Activated B cell treated with CpG ODN at 0.5 μM for 24 hours (primary cell): ENCODE results near the gene KCNQ1. TPM values are rescaled to one million over a fixed set of nuclear protein-coding genes. Genes with fewer than 3 reads are reported as not detected.

Experiments used
- ATAC-seq: fragments of 200-7000 bp; cut with Tn5 transposase; one replicate; pipeline ENCODE4 v1.10.0; 2021; ENCODE audit warnings: low read depth, mild to moderate bottlenecking, moderate library complexity
- CTCF ChIA-PET: fragments of 350-600 bp; sonication (Branson Sonifier 250); formaldehyde crosslinking; loops from one replicate; lab custom pipeline; 2021; ENCODE audit warnings: antibody characterized with exemption; lab: Charles Lee
- POLR2A ChIA-PET: fragments of 350-600 bp; sonication (Branson Sonifier 250); formaldehyde crosslinking; loops from one replicate; lab custom pipeline; 2021; ENCODE audit warnings: antibody characterized with exemption; lab: Charles Lee
- DNase-seq: peaks from one replicate; pipeline ENCODE4 v3.0.0; 2022
- H3K27ac Mint-ChIP-seq: one replicate; pipeline ENCODE4 v1.8.0; 2020; ENCODE audit warnings: mixed read lengths
- H3K27me3 Mint-ChIP-seq: one replicate; pipeline ENCODE4 v1.8.0; 2021; ENCODE audit warnings: mixed read lengths
- H3K36me3 Mint-ChIP-seq: one replicate; pipeline ENCODE4 v1.8.0; 2021; ENCODE audit warnings: low read depth, mixed read lengths
- H3K4me1 Mint-ChIP-seq: one replicate; pipeline ENCODE4 v1.8.0; 2021; ENCODE audit warnings: mixed read lengths
- H3K4me3 Mint-ChIP-seq: one replicate; pipeline ENCODE4 v1.8.0; 2020; ENCODE audit warnings: mild to moderate bottlenecking, mixed read lengths
- H3K9me3 Mint-ChIP-seq: one replicate; pipeline ENCODE4 v1.8.0; 2020; ENCODE audit warnings: mixed read lengths
- CTCF ChIP-seq: fragments of 200-600 bp; IDR thresholded peaks from one replicate; pipeline ENCODE4 v1.8.0; 2022; ENCODE audit warnings: antibody characterized with exemption, mild to moderate bottlenecking
- intact Hi-C: fragments of 100-400 bp; cut with micrococcal nuclease; formaldehyde crosslinking; loops from one replicate; pipeline ENCODE4 v1.15.1; 2024
- total RNA-seq: library from RNA; stranded (reverse); gene quantifications from 2 replicates; pipeline ENCODE4 v1.2.3, GENCODE V29; 2022

KCNQ1 gene
- total RNA-seq, 1 donor from 2014 or later, result 6.5 TPM

- no peak overlapping the region for H3K27ac Mint-ChIP-seq
- no peak for TF ChIP-seq CTCF
- no peak for ATAC-seq
- peaks cover 14% of the 10 kb centered on the region for H3K9me3 Mint-ChIP-seq
- no peak overlapping the region for H3K4me3 Mint-ChIP-seq
- intact Hi-C loops, result no loop called here
- ChIA-PET POLR2A (no interaction called here), CTCF (no interaction called here)
- no peak for DNase-seq
- no peaks in the 10 kb centered on the region for H3K4me1 Mint-ChIP-seq
- H3K36me3 Mint-ChIP-seq, result peaks cover 6% of the 10 kb centered on the region
- no peaks in the 10 kb centered on the region for H3K27me3 Mint-ChIP-seq
Observed at GRCh38 chr11:2833051-2833715, 388.4 kb downstream of the KCNQ1 start.

GRCh38 chr11:2833716-2834502, 389.1 kb downstream of the KCNQ1 start:
- intact Hi-C loops, result no loop called here
- H3K9me3 Mint-ChIP-seq, result peaks cover 7% of the 10 kb centered on the region

DNA sequence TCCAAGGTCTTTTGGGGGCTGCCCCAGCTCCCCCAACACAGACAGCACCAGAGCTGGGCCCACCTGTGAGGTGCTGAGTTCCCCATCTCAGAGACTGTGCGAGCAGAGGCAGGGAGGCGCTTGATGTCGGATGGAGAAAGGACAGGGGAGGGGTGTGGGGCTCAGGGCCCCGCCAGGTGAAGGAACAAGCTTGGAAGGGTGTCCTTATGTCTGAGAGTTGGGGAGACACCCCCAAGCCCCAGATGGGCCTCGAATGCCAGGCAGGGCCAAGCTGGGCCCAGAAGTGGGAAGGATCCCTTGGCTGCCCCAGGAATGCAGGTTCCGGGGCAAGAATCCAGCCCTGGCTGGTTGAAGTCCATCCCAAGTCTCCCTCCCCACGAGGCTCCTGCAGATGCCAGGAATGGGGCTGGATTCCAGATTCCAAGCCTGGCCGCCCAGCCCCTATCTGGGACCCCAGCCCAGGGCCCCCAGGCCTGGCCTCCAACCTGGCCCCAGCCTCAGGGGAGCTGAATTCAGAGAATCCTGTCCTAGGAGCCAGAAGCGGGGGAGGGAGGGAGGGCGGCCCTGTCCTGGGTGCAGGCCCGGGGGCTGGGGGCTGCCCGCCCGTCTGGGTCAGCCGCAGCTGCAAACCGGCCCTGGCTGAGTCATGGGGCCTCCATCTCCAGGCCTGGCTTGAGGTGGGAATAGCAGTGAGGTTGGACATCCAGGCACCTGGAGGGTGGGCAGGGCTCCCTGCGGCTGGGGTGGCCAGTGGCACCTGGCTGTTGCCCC, 389.9 kb downstream of the KCNQ1 start:
- H3K4me1 Mint-ChIP-seq, result no peaks in the 10 kb centered on the region
- ChIA-PET CTCF (no interaction called here), POLR2A (no interaction called here)
- no peaks in the 10 kb centered on the region for H3K9me3 Mint-ChIP-seq
- no peak overlapping the region for H3K4me3 Mint-ChIP-seq
- no peak for DNase-seq
- no peak for TF ChIP-seq CTCF
- intact Hi-C loops, result no loop called here
- ATAC-seq, result no peak
- H3K27me3 Mint-ChIP-seq, result no peaks in the 10 kb centered on the region
- no peak overlapping the region for H3K27ac Mint-ChIP-seq
- no peaks in the 10 kb centered on the region for H3K36me3 Mint-ChIP-seq

More at GRCh38 chr11:2833716-2834502, 389.1 kb downstream of the KCNQ1 start:
- no peak overlapping the region for H3K27ac Mint-ChIP-seq
- ChIA-PET CTCF (no interaction called here), POLR2A (no interaction called here)
- no peak for ATAC-seq
- H3K36me3 Mint-ChIP-seq, result peaks cover 1% of the 10 kb centered on the region
- H3K27me3 Mint-ChIP-seq, result no peaks in the 10 kb centered on the region
- TF ChIP-seq CTCF, result no peak
- H3K4me1 Mint-ChIP-seq, result no peaks in the 10 kb centered on the region
- no peak for DNase-seq
- no peak overlapping the region for H3K4me3 Mint-ChIP-seq

- H3K27me3 Mint-ChIP-seq, result no peaks in the 10 kb centered on the region
- no peaks in the 10 kb centered on the region for H3K4me1 Mint-ChIP-seq
- intact Hi-C loops, result no loop called here
- H3K4me3 Mint-ChIP-seq, result no peak overlapping the region
- no peak overlapping the region for H3K27ac Mint-ChIP-seq
- no peaks in the 10 kb centered on the region for H3K9me3 Mint-ChIP-seq
- no peak for TF ChIP-seq CTCF
- no peak for DNase-seq
- no peak for ATAC-seq
- CTCF ChIA-PET, result no interaction called here
- POLR2A ChIA-PET, result no interaction called here
- H3K36me3 Mint-ChIP-seq, result no peaks in the 10 kb centered on the region
Observed at GRCh38 chr11:2835296-2835695, 390.5 kb downstream of the KCNQ1 start.

DNA sequence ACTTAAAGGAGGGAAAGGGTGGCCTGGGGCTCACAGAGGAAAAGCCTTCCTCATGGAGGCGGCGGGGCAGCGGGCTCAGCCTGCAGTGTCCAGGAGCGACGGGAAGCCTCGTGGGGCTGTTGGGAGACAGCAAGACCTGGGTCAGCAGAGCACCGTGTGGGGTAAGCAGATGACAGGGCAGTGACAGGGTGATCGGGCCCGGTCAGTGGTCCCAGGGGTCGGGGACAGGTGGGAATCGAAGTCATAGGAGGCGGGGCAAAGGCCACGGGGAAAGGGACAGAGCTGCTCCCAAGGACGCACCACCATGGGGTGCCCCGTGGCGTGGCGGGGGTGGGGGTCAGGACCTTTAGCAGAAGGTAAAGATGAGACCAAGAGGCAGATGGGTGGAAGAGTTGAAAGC, 390.9 kb downstream of the KCNQ1 start:
- Mint-ChIP-seq H3K4me3 (no peak overlapping the region), H3K27me3 (no peaks in the 10 kb centered on the region), H3K4me1 (no peaks in the 10 kb centered on the region), H3K27ac (no peak overlapping the region), H3K36me3 (no peaks in the 10 kb centered on the region), H3K9me3 (no peaks in the 10 kb centered on the region)
- ChIA-PET CTCF (no interaction called here), POLR2A (no interaction called here)
- ATAC-seq, result no peak
- DNase-seq, result no peak
- intact Hi-C loops, result no loop called here
- TF ChIP-seq CTCF, result no peak
